Cardiac muscle cell (in vitro differentiated cells and primary cell): ENCODE measurements around the gene CCDC179. TPM values are rescaled to one million over a fixed set of nuclear protein-coding genes. Genes with fewer than 3 reads are reported as not detected.
A peak's percentile ranks its signal among the peaks of the same experiment; 100 is the strongest.

Experiments
- DNase-seq, 2 donors: peaks; one replicate each; pipeline versions ENCODE4 v3.0.0 to v3.0.0-alpha.2; 2010 to 2017; ENCODE audit warnings: low read depth in 1 of 2, low spot score in 1 of 2
- H3K27ac ChIP-seq: fragments of 200-600 bp; sonication (generic); 2 replicates; pipeline ENCODE4 v1.5.1; 2016
- H3K27me3 ChIP-seq: fragments of 200-600 bp; sonication (generic); 2 replicates; pipeline ENCODE4 v1.6.0; 2016; ENCODE audit warnings: control low read depth
- H3K36me3 ChIP-seq: fragments of 200-600 bp; sonication (generic); 2 replicates; pipeline ENCODE4 v1.5.1; 2016; ENCODE audit warnings: control low read depth
- H3K4me1 ChIP-seq: fragments of 200-600 bp; sonication (generic); 2 replicates; pipeline ENCODE4 v1.8.1; 2017; ENCODE audit warnings: low read depth, mild to moderate bottlenecking, mixed run types
- H3K4me3 ChIP-seq: fragments of 200-600 bp; sonication (generic); 2 replicates; pipeline ENCODE4 v1.5.1; 2016; ENCODE audit warnings: mild to moderate bottlenecking
- H3K9me3 ChIP-seq: fragments of 200-600 bp; sonication (generic); 2 replicates; pipeline ENCODE4 v1.5.1; 2017; ENCODE audit warnings: low read depth, mild to moderate bottlenecking, control low read depth
- polyA plus RNA-seq: library from polyadenylated mRNA; unstranded; fragments of >200 nt; fragmentation: Nextera tagmentation; extraction: Ambion mirVana; gene quantifications from 2 replicates; pipeline ENCODE4 v1.2.1, GENCODE V29; 2016
- total RNA-seq: library from RNA; depleted of rRNA; stranded (reverse); fragments of >200 nt; gene quantifications from 2 replicates; pipeline ENCODE4 v1.2.3, GENCODE V29; 2016
- TF ChIP-seq, protein P1 (sequence below): IDR thresholded peaks from 2 replicates; pipeline ENCODE4 v1.5.1; 2012; ENCODE audit warnings: low read depth, mild to moderate bottlenecking, low read length

Gene CCDC179
- total and polyA plus RNA-seq, 2 experiments from 2014 or later = not detected

DNA sequence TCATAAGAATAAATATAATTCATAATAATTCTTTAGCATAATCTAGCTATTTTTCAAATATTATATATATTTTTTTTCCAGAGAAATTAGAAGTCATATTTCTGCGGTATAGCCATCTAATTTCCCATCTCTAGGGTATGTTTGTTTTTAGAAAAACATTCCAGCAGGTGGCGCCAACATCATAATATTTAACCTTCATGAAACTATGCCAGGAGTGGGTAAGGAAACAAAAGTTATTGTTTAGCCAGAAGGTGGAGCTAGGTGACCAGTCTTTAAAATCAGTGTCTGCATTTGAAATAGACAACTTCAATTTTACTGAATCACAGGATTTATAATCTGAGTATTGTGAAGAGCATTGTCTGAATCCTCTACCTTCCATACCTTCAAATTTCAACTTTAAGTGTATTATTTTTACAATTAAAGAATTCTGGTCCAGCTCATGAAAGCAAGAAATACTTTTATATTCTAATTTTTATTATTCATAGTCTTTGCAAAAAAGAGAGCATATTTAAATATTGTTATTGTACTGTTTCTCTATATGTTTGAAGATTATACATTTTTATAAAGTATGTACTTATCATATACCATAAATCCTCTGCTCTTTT is 15.7 kb upstream of the CCDC179 start:
- Histone ChIP-seq H3K9me3 (no peaks in the 10 kb centered on the region), H3K4me1 (no peaks in the 10 kb centered on the region), H3K27ac (no peak overlapping the region), H3K4me3 (no peak overlapping the region), H3K27me3 (no peaks in the 10 kb centered on the region), H3K36me3 (no peaks in the 10 kb centered on the region)
- DNase-seq = peak; percentile 88 to 91
- TF ChIP-seq, protein P1, sequence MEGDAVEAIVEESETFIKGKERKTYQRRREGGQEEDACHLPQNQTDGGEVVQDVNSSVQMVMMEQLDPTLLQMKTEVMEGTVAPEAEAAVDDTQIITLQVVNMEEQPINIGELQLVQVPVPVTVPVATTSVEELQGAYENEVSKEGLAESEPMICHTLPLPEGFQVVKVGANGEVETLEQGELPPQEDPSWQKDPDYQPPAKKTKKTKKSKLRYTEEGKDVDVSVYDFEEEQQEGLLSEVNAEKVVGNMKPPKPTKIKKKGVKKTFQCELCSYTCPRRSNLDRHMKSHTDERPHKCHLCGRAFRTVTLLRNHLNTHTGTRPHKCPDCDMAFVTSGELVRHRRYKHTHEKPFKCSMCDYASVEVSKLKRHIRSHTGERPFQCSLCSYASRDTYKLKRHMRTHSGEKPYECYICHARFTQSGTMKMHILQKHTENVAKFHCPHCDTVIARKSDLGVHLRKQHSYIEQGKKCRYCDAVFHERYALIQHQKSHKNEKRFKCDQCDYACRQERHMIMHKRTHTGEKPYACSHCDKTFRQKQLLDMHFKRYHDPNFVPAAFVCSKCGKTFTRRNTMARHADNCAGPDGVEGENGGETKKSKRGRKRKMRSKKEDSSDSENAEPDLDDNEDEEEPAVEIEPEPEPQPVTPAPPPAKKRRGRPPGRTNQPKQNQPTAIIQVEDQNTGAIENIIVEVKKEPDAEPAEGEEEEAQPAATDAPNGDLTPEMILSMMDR = peak; percentile 76

DNA sequence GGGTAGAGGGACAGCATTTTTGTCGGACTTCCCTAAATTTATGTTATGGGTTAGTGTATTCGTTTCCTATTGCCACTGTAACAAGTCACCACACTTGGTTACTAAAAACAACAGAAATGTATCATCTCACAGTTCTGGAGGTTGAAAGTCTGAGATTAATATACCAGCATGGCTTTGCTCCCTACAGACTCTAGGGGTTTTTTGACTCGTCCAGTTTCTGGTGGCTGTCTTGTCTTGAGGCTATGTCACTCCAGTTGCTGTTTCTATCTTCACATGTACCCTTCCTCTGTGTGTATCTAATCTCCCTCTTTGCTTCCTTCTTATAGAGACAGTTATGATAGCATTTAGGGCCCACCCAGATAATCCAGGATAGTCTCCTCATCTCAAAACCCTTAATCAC is 9.1 kb upstream of the CCDC179 start:
- Histone ChIP-seq H3K27ac (no peak overlapping the region), H3K4me1 (no peaks in the 10 kb centered on the region), H3K4me3 (no peak overlapping the region), H3K9me3 (no peaks in the 10 kb centered on the region), H3K27me3 (no peaks in the 10 kb centered on the region), H3K36me3 (no peaks in the 10 kb centered on the region)
- DNase-seq = no peak
- TF ChIP-seq, protein P1 = no peak

DNA sequence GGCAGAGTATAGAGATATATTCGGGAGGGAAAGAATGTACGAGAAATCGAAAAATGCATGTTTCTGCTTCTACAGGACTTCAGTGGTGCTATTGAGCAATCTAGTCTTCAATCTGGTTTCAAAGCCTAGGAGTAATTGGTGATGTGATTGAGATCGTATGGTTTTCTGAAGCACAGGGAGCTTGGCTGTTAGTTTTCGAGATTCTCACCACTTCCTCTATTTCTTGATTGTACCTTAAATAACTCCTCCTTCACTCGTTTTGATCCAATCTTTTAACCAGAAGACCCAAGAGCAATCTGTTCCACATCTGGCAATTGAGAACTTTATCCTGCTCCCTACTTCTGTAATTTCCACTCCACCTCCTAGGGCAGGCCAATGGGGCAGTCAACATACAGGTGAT is 518 bp downstream of the CCDC179 start:
- DNase-seq = no peak
- H3K36me3 ChIP-seq = no peaks in the 10 kb centered on the region

DNA sequence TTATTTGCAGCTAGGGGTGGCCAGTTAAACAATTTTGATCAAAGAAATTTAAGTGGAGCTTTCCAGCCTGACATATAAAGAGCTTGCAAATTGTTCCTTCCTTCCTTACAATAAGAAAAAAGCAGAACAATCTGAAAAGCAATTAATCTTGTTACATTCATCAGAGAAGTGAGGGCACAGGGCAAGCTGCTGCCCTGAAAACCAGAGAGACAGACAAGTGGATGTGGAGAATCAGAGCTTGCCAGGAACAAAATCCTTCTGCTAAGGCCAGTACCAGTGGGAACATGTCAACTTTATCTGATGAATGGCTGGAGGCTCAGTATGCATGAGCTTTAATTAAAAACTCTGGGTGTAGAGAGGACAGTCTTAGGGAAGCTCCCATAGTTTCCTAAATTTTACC is 8.8 kb downstream of the CCDC179 start:
- H3K4me3 ChIP-seq = no peak overlapping the region
- DNase-seq = no peak
- H3K36me3 ChIP-seq = no peaks in the 10 kb centered on the region
- TF ChIP-seq, protein P1 = no peak
- H3K9me3 ChIP-seq = no peaks in the 10 kb centered on the region
- H3K27ac ChIP-seq = no peak overlapping the region
- H3K27me3 ChIP-seq = no peaks in the 10 kb centered on the region
- H3K4me1 ChIP-seq = no peaks in the 10 kb centered on the region

More for the DNA sequence above, 518 bp downstream of the CCDC179 start:
- no peaks in the 10 kb centered on the region for H3K27me3 ChIP-seq
- TF ChIP-seq, protein P1 = no peak
- H3K9me3 ChIP-seq = no peaks in the 10 kb centered on the region
- no peak overlapping the region for H3K27ac ChIP-seq
- H3K4me3 ChIP-seq = no peak overlapping the region
- no peaks in the 10 kb centered on the region for H3K4me1 ChIP-seq

DNA sequence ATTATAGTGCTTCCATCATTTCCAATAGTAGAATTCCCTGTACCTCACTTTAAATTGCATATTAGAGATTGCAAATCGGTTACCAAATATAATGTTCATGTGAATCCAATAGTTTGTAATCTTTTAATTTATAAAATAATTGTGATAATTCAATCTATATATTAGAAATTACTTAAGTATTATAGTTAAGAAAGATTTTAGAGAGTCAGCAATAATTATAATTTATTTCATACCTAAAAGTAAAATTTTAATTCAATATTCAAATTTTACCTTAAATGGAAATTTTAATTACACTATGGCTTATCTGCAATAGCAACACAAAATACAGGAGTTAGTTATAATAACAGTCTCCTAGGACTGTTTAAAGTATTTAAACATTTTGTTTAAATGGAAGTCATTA is 13.5 kb downstream of the CCDC179 start:
- TF ChIP-seq, protein P1 = no peak
- H3K9me3 ChIP-seq = no peaks in the 10 kb centered on the region
- H3K36me3 ChIP-seq = no peaks in the 10 kb centered on the region
- H3K4me3 ChIP-seq = no peak overlapping the region
- H3K27me3 ChIP-seq = no peaks in the 10 kb centered on the region
- H3K27ac ChIP-seq = no peak overlapping the region
- H3K4me1 ChIP-seq = no peaks in the 10 kb centered on the region
- no peak for DNase-seq
